K562 (cell line): Measurements from ENCODE around the gene ASRGL1. TPM values are rescaled to one million over a fixed set of nuclear protein-coding genes. Genes with fewer than 3 reads are reported as not detected.

ENCODE experiments used
- E2F6 ChIP-seq, 2 experiments: IDR thresholded peaks; 2 replicates each; pipeline ENCODE4 v1.6.1; 2011; ENCODE audit warnings: borderline replicate concordance in 1 of 2, control low read depth in 1 of 2, low read depth in 1 of 2, low read length in 1 of 2, mild to moderate bottlenecking in 1 of 2, mixed read lengths in 1 of 2, moderate library complexity in 1 of 2; ENCODE audit not compliant: insufficient read depth in 1 of 2, insufficient read length in 1 of 2, poor library complexity in 1 of 2, severe bottlenecking in 1 of 2; ENCODE audit errors: extremely low read depth in 1 of 2
- KDM5B ChIP-seq: fragments of 200-600 bp; sonication (generic); IDR thresholded peaks from 2 replicates; pipeline ENCODE4 v1.6.1; 2012; ENCODE audit warnings: low read depth, mild to moderate bottlenecking, moderate library complexity, low read length, control low read depth, inconsistent platforms; ENCODE audit not compliant: insufficient replicate concordance
- MXI1 ChIP-seq: IDR thresholded peaks from 2 replicates; pipeline ENCODE4 v1.6.1; 2011; ENCODE audit warnings: low read depth, mild to moderate bottlenecking, improper control_type of control experiment, low read length
- NCOR1 ChIP-seq: fragments of 450-650 bp; IDR thresholded peaks from 2 replicates; pipeline ENCODE4 v1.6.1; 2016; ENCODE audit warnings: mild to moderate bottlenecking, moderate library complexity
- WHSC1 ChIP-seq: IDR thresholded peaks from one replicate; pipeline ENCODE4 v1.6.1; 2012; ENCODE audit warnings: low read length, control low read depth, inconsistent platforms
- ZFP1 ChIP-seq: fragments of 450-650 bp; formaldehyde crosslinking; IDR thresholded peaks from 2 replicates; pipeline ENCODE4 v1.4.0; 2020; ENCODE audit warnings: mild to moderate bottlenecking, mixed read lengths
- ZNF274 ChIP-seq: IDR thresholded peaks from 2 replicates; pipeline ENCODE4 v1.6.1; 2011; ENCODE audit warnings: low read depth, mild to moderate bottlenecking, low read length, moderate library complexity, borderline replicate concordance
- ZNF318 ChIP-seq, 2 experiments: fragments of 450-650 bp; IDR thresholded peaks; 2 replicates each; pipeline ENCODE4 v1.6.1; 2016; ENCODE audit warnings: mild to moderate bottlenecking in 2 of 2, borderline replicate concordance in 1 of 2, low read depth in 1 of 2, moderate library complexity in 1 of 2
- ZNF696 ChIP-seq: fragments of 250-450 bp; sonication (Bioruptor Pico); conservative IDR thresholded peaks from 2 replicates; pipeline ENCODE4 v1.4.0; 2020; ENCODE audit warnings: mild to moderate bottlenecking, moderate library complexity
- polyA plus RNA-seq, 8 experiments: library from polyadenylated mRNA; depleted of rRNA in 4 of 8; stranded (reverse) in 5 of 8; unstranded in 3 of 8; fragments of >200 nt; fragmentation: Nextera tagmentation in 2 of 8; fragmentation: Illumina TruSeq in 1 of 8; extraction: Ambion mirVana in 2 of 8; extraction: Trizol in 1 of 8; gene quantifications; 2 replicates each; pipeline versions ENCODE4 v1.2.1 to v1.2.3, GENCODE V29; 2011 to 2014; ENCODE audit warnings: inconsistent platforms in 1 of 8, missing spikeins in 1 of 8
- total RNA-seq, 7 experiments: library from RNA; depleted of rRNA in 6 of 7; stranded (reverse); fragments of >200 nt in 6 of 7; fragmentation: Illumina TruSeq in 2 of 7; extraction: Trizol in 2 of 7; gene quantifications; 2 replicates each; pipeline versions ENCODE4 v1.2.1 to v1.2.3, GENCODE V29; 2011 to 2021; ENCODE audit warnings: low replicate concordance in 1 of 7

Gene ASRGL1
- total and polyA plus RNA-seq, 9 of the 15 experiments (the other 6 are each of a cell fraction or from before 2014, with no cell fraction given): 3.1 to 23.0 (median 11.2) TPM

DNA sequence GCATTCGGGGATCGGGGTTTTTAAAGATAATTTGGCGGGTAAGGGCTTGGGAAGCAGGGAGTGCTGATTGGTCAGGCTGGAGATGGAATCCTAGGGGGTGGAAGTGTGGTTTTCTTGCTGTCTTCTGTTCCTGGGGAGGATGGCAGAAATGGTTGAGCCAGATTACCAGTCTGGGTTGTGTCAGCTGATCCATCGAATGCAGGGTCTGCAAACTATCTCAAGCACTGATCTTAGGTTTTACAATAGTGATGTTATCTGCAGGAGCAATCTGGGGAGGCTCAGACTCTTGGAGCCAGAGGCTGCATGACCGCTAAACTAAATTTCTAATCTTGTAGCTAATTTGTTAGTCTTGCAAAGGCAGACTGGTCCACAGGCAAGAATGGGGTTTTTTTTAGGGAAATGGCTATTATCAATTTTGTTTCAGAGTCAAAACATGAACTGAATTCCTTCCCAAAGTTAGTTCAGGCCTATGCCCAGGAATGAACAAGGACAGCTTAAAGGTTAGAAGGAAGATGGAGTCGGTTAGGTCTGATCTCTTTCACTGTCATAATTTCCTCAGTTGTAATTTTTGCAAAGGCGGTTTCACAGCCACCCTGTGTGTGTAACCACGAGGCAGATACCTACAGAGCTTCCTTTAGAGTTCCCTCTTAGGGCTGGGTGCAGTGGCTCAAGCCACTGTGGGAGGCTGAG, 91.8 kb downstream of the ASRGL1 start (continued):
- TF ChIP-seq E2F6 (IDR thresholded peaks at IDR 0.05; ENCODE audit: borderline replicate concordance in 1 of 2, extremely low read depth in 1 of 2, insufficient read depth in 1 of 2, insufficient read length in 1 of 2, low read depth in 1 of 2, low read length in 1 of 2, poor library complexity in 1 of 2, severe bottlenecking in 1 of 2): no peak
- TF ChIP-seq WHSC1: no peak
- no peak for TF ChIP-seq NCOR1
- no peak for TF ChIP-seq MXI1
- no peak for TF ChIP-seq KDM5B
- no peak for TF ChIP-seq ZNF318 (IDR thresholded peaks at IDR 0.05; ENCODE audit: borderline replicate concordance in 1 of 2, low read depth in 1 of 2)
- no peak for TF ChIP-seq ZNF274
- TF ChIP-seq ZNF696 (CRISPR knock-in tag): no peak
- TF ChIP-seq ZFP1 (CRISPR knock-in tag): peak; percentile 59; the same call in 1 of the 2 replicates
